IMR-90 (cell line): ENCODE results near the gene EBF3. TPM values are rescaled to one million over a fixed set of nuclear protein-coding genes. Genes with fewer than 3 reads are reported as not detected.

Source experiments
- ATAC-seq: fragments of 200-7000 bp; cut with Tn5 transposase; 2 replicates; pipeline ENCODE4 v1.9.1; 2020; ENCODE audit warnings: low read depth, mild to moderate bottlenecking, moderate library complexity
- BruUV-seq: library from RNA; stranded (reverse); fragments of 400-500 nt; replicated peaks from 2 replicates; lab custom pipeline; 2021; lab: Mats Ljungman, UMichigan
- CTCF ChIA-PET: fragments of 300-600 bp; formaldehyde crosslinking; extraction: SDS; loops from one replicate; lab custom pipeline; 2021; ENCODE audit warnings: antibody characterized with exemption; lab: Yijun Ruan, JAX
- POLR2A ChIA-PET: fragments of 300-600 bp; sonication (Branson Sonifier 250); formaldehyde crosslinking; loops from one replicate; lab custom pipeline; 2022; ENCODE audit warnings: antibody characterized with exemption; ENCODE audit not compliant: unreplicated experiment; lab: Charles Lee
- DNase-seq: peaks from one replicate; pipeline ENCODE4 v3.0.0; 2013
- H2AFZ ChIP-seq: replicated peaks from 2 replicates; pipeline ENCODE3; 2013; ENCODE audit warnings: low read length, mild to moderate bottlenecking; ENCODE audit not compliant: poor library complexity
- H2AK5ac ChIP-seq: 2 replicates; pipeline ENCODE4 v1.6.1; 2013; ENCODE audit warnings: low read depth, low read length, inconsistent platforms
- H2AK9ac ChIP-seq: replicated peaks from 2 replicates; pipeline ENCODE3; 2013; ENCODE audit warnings: mild to moderate bottlenecking, low read depth, low read length, moderate library complexity; ENCODE audit not compliant: poor library complexity
- H2BK120ac ChIP-seq: 2 replicates; pipeline ENCODE4 v1.6.1; 2013; ENCODE audit warnings: low read depth, low read length, inconsistent platforms
- H2BK15ac ChIP-seq: 3 replicates; pipeline ENCODE4 v1.6.1; 2013; ENCODE audit warnings: low read depth, low read length, inconsistent platforms
- H2BK20ac ChIP-seq: 2 replicates; pipeline ENCODE4 v1.6.1; 2013; ENCODE audit warnings: low read depth, mild to moderate bottlenecking, inconsistent platforms, low read length, moderate library complexity
- H2BK5ac ChIP-seq: 2 replicates; pipeline ENCODE4 v1.6.1; 2013; ENCODE audit warnings: mild to moderate bottlenecking, low read depth, low read length, inconsistent platforms; ENCODE audit not compliant: poor library complexity, severe bottlenecking
- H3K14ac ChIP-seq: replicated peaks from 2 replicates; pipeline ENCODE4 v1.6.1; 2013; ENCODE audit warnings: low read depth, low read length, inconsistent platforms
- H3K18ac ChIP-seq: 2 replicates; pipeline ENCODE4 v1.6.1; 2013; ENCODE audit warnings: low read depth, low read length, control low read depth
- H3K23ac ChIP-seq: 2 replicates; pipeline ENCODE4 v1.6.1; 2013; ENCODE audit warnings: low read depth, low read length, inconsistent platforms
- H3K27ac ChIP-seq: 2 replicates; pipeline ENCODE4 v1.5.1; 2013; ENCODE audit warnings: mild to moderate bottlenecking, control low read depth, low read length; ENCODE audit not compliant: insufficient read depth
- H3K27me3 ChIP-seq: 2 replicates; pipeline ENCODE4 v1.6.1; 2013; ENCODE audit warnings: low read length; ENCODE audit not compliant: control insufficient read depth, insufficient read depth
- H3K36me3 ChIP-seq: 2 replicates; pipeline ENCODE4 v1.6.1; 2013; ENCODE audit warnings: low read length, mixed read lengths; ENCODE audit not compliant: control insufficient read depth, insufficient read depth
- H3K4ac ChIP-seq: 2 replicates; pipeline ENCODE4 v1.6.1; 2013; ENCODE audit warnings: low read depth, low read length, inconsistent platforms
- H3K4me1 ChIP-seq: 2 replicates; pipeline ENCODE4 v1.6.1; 2013; ENCODE audit warnings: low read length, mixed read lengths; ENCODE audit not compliant: control insufficient read depth, insufficient read depth
- H3K4me2 ChIP-seq: 2 replicates; pipeline ENCODE4 v1.6.1; 2013; ENCODE audit warnings: low read depth, mild to moderate bottlenecking, control low read depth, low read length, moderate library complexity
- H3K4me3 ChIP-seq: 2 replicates; pipeline ENCODE4 v1.5.1; 2013; ENCODE audit warnings: low read depth, mild to moderate bottlenecking, control low read depth, low read length, moderate library complexity; ENCODE audit not compliant: insufficient read depth
- H3K56ac ChIP-seq: 2 replicates; pipeline ENCODE4 v1.6.1; 2013; ENCODE audit warnings: low read length, inconsistent platforms; ENCODE audit not compliant: insufficient read depth; ENCODE audit errors: extremely low read depth
- H3K79me1 ChIP-seq, 2 experiments: 2 replicates each; pipeline ENCODE4 v1.6.1; 2013; ENCODE audit warnings: low read length in 2 of 2, inconsistent platforms in 1 of 2, low read depth in 1 of 2
- H3K9ac ChIP-seq: 2 replicates; pipeline ENCODE4 v1.6.1; 2013; ENCODE audit warnings: low read depth, low read length, control low read depth
- H3K9me1 ChIP-seq: 2 replicates; pipeline ENCODE4 v1.6.1; 2013; ENCODE audit warnings: low read length, inconsistent platforms; ENCODE audit not compliant: insufficient read depth
- H3K9me3 ChIP-seq: 2 replicates; pipeline ENCODE4 v1.6.1; 2013; ENCODE audit warnings: low read length; ENCODE audit not compliant: control insufficient read depth, insufficient read depth
- H4K20me1 ChIP-seq: 2 replicates; pipeline ENCODE4 v1.6.1; 2013; ENCODE audit warnings: low read length, inconsistent platforms; ENCODE audit not compliant: insufficient read depth
- H4K5ac ChIP-seq: 2 replicates; pipeline ENCODE4 v1.6.1; 2013; ENCODE audit warnings: mild to moderate bottlenecking, low read depth, low read length, control low read depth
- H4K8ac ChIP-seq, 2 experiments: 2 replicates each; pipeline ENCODE4 v1.6.1; 2013; ENCODE audit warnings: low read depth in 2 of 2, low read length in 2 of 2, control low read depth in 1 of 2, inconsistent platforms in 1 of 2
- H4K91ac ChIP-seq: 2 replicates; pipeline ENCODE4 v1.6.1; 2013; ENCODE audit warnings: low read depth, low read length, inconsistent platforms; ENCODE audit not compliant: insufficient read depth
- BHLHE40 ChIP-seq: fragments of 150-350 bp; IDR thresholded peaks from 2 replicates; pipeline ENCODE4 v1.6.1; 2016; ENCODE audit warnings: mild to moderate bottlenecking, low read depth, low read length
- CHD1 ChIP-seq: IDR thresholded peaks from 2 replicates; pipeline ENCODE4 v1.6.1; 2012; ENCODE audit warnings: low read depth, low read length, improper control_type of control experiment
- CTCF ChIP-seq: conservative IDR thresholded peaks from 2 replicates; pipeline ENCODE4 v1.5.1; 2012; ENCODE audit warnings: mild to moderate bottlenecking, low read depth, low read length, improper control_type of control experiment
- ELK1 ChIP-seq: fragments of 150-350 bp; IDR thresholded peaks from 2 replicates; pipeline ENCODE4 v1.6.1; 2016; ENCODE audit warnings: low read depth, mild to moderate bottlenecking, low read length, moderate library complexity, borderline replicate concordance
- FOS ChIP-seq: fragments of 150-350 bp; IDR thresholded peaks from 2 replicates; pipeline ENCODE4 v1.6.1; 2016; ENCODE audit warnings: low read depth, low read length
- MAFK ChIP-seq: IDR thresholded peaks from 2 replicates; pipeline ENCODE4 v1.6.1; 2012; ENCODE audit warnings: low read depth, low read length, improper control_type of control experiment
- MXI1 ChIP-seq: IDR thresholded peaks from 2 replicates; pipeline ENCODE4 v1.6.1; 2012; ENCODE audit warnings: low read depth, mild to moderate bottlenecking, low read length, moderate library complexity, borderline replicate concordance
- NFE2L2 ChIP-seq: fragments of 150-350 bp; IDR thresholded peaks from 2 replicates; pipeline ENCODE4 v1.6.1; 2016; ENCODE audit warnings: low read depth, mild to moderate bottlenecking, low read length
- RAD21 ChIP-seq: IDR thresholded peaks from 2 replicates; pipeline ENCODE4 v1.6.1; 2012; ENCODE audit warnings: low read length, improper control_type of control experiment
- RFX5 ChIP-seq: IDR thresholded peaks from 2 replicates; pipeline ENCODE4 v1.8.0; 2012; ENCODE audit warnings: low read depth, mild to moderate bottlenecking, low read length, moderate library complexity
- SMC3 ChIP-seq: fragments of 150-350 bp; IDR thresholded peaks from 2 replicates; pipeline ENCODE4 v1.6.1; 2016; ENCODE audit warnings: low read depth, mild to moderate bottlenecking, antibody characterized with exemption, low read length, moderate library complexity
- USF2 ChIP-seq: fragments of 150-350 bp; IDR thresholded peaks from 2 replicates; pipeline ENCODE4 v1.6.1; 2017; ENCODE audit warnings: mild to moderate bottlenecking, antibody characterized with exemption, low read length, low read depth
- WGBS, 2 experiments: methylation state at CpG; one replicate each; pipeline versions ENCODE4 v1.1.5 to v1.1.7; 2013; ENCODE audit warnings: missing lambda C conversion rate in 2 of 2; ENCODE audit not compliant: insufficient read length in 1 of 2; ENCODE audit errors: extremely low coverage in 2 of 2; 5-methylcytosine and 5-hydroxymethylcytosine counted together
- dilution Hi-C: fragments of 300-500 bp; cut with HindIII; formaldehyde crosslinking; loops from one replicate; pipeline ENCODE4 v1.14.3; 2018; ENCODE audit warnings: low sequenced_read_pairs; ENCODE audit not compliant: unreplicated experiment
- in situ Hi-C: fragments of 300-500 bp; cut with MboI; formaldehyde crosslinking; loops from 3 replicates; pipeline ENCODE4 v1.14.3; 2019; ENCODE audit warnings: low sequenced_read_pairs, inconsistent platforms, mixed read lengths
- intact Hi-C: fragments of 100-400 bp; cut with micrococcal nuclease; formaldehyde crosslinking; loops from 2 replicates; pipeline ENCODE4 v1.10.0; 2022
- polyA plus RNA-seq, 3 experiments: library from polyadenylated mRNA; depleted of rRNA; stranded (reverse); fragments of >200 nt; gene quantifications; 2 replicates each; pipeline ENCODE4 v1.2.3, GENCODE V29; 2012; ENCODE audit warnings: low replicate concordance in 1 of 3
- total RNA-seq: library from RNA; depleted of rRNA; stranded (reverse); fragments of >200 nt; gene quantifications from 2 replicates; pipeline ENCODE4 v1.2.3, GENCODE V29; 2012

The EBF3 gene
- total and polyA plus RNA-seq, 2 of the 4 experiments (the other 2 are of a cell fraction) = 0.36 to 0.70 TPM

GRCh38 chr10:129973674-129974059 lies 9.6 kb upstream of the EBF3 start:
- no peak overlapping the region for H3K4ac ChIP-seq
- no TSS peak for BruUV-seq
- H4K91ac ChIP-seq = no peak overlapping the region
- intact Hi-C loops = loop anchor here (5.0 kb wide), 1 partner anchor 139 kb away; the partner anchor contains the start of gene C10orf143
- no peak overlapping the region for H4K5ac ChIP-seq
- H3K9me1 ChIP-seq = no peaks in the 10 kb centered on the region
- no peak overlapping the region for H3K4me3 ChIP-seq
- H3K27me3 ChIP-seq = peaks cover 51% of the 10 kb centered on the region
- no peak overlapping the region for H2BK15ac ChIP-seq
- DNase-seq = no peak
- no peak overlapping the region for H4K8ac ChIP-seq
- H3K56ac ChIP-seq = no peak overlapping the region
- H3K27ac ChIP-seq = no peak overlapping the region
- no peak for ATAC-seq
- POLR2A ChIA-PET = no interaction called here
- H3K4me2 ChIP-seq = no peak overlapping the region
- in situ Hi-C loops = loop anchor here (10.0 kb wide), 2 partner anchors 939 to 1759 kb away; no protein-coding TSS in a partner anchor
- WGBS, 2 experiments = no CpG with 5 or more reads among the region's 8 CpGs
- H4K20me1 ChIP-seq = no peaks in the 10 kb centered on the region
- dilution Hi-C loops = no loop called here
- no peak overlapping the region for H3K9ac ChIP-seq
- H3K36me3 ChIP-seq = no peaks in the 10 kb centered on the region
- no peak overlapping the region for H2AK5ac ChIP-seq
- H3K79me1 ChIP-seq = no peaks in the 10 kb centered on the region
- TF ChIP-seq SMC3 (no peak), USF2 (no peak), NFE2L2 (no peak), RFX5 (no peak), BHLHE40 (no peak), MAFK (no peak), RAD21 (no peak), FOS (no peak), CHD1 (no peak), CTCF (no peak), ELK1 (no peak), MXI1 (no peak)
- CTCF ChIA-PET = no interaction called here
- no peaks in the 10 kb centered on the region for H3K4me1 ChIP-seq
- no peak overlapping the region for H2BK20ac ChIP-seq
- H2BK5ac ChIP-seq = no peak overlapping the region
- H3K18ac ChIP-seq = no peak overlapping the region
- no peak overlapping the region for H2AK9ac ChIP-seq
- no peak overlapping the region for H3K14ac ChIP-seq
- H2BK120ac ChIP-seq = no peak overlapping the region
- H2AFZ ChIP-seq = no peak overlapping the region
- H3K23ac ChIP-seq = no peak overlapping the region
- no peaks in the 10 kb centered on the region for H3K9me3 ChIP-seq
